Transverse colon (tissue), 3 donors: ENCODE measurements around the gene KRCC1.

Experiments used
- CTCF ChIP-seq, 5 experiments: fragments of 200-600 bp in 3 of 5; fragments of 450-650 bp in 2 of 5; sonication (generic) in 3 of 5; IDR thresholded peaks; 1 replicate in 2 of 5; 2 replicates in 3 of 5; pipeline ENCODE4 v1.5.1; 2016 to 2017; ENCODE audit warnings: antibody characterized with exemption in 5 of 5, inconsistent platforms in 3 of 5, mild to moderate bottlenecking in 2 of 5, moderate library complexity in 1 of 5
- EP300 ChIP-seq: sonication (generic); formaldehyde crosslinking; IDR thresholded peaks from one replicate; pipeline ENCODE4 v1.6.1; 2017; ENCODE audit warnings: antibody characterized with exemption, low read depth
- POLR2A ChIP-seq: fragments of 450-650 bp; IDR thresholded peaks from one replicate; pipeline ENCODE4 v1.6.1; 2016; ENCODE audit warnings: antibody characterized with exemption, mild to moderate bottlenecking, moderate library complexity

- TF ChIP-seq CTCF (IDR thresholded peaks at IDR 0.05) (no peak), EP300 (no peak), POLR2A (no peak)
Measured at GRCh38 chr2:88100489-88100858, 44.9 kb upstream of the KRCC1 start.
